ENCODE data around the gene FAM81A.

FAM81A gene
- long read RNA-seq, transcript FAM81A-205 (3 exons, 887 nt), result major isoform, 5 of 15 reads
- long read RNA-seq, partial matches to known transcripts, result 1 of 15 reads
- long read RNA-seq, other reads (novel, unspliced or antisense), result 4 of 15 reads

- peaks cover 44% of the 10 kb centered on the region for H3K27me3 ChIP-seq (ENCODE audit: insufficient read depth, poor library complexity, severe bottlenecking)
- no peak for TF ChIP-seq REST (IDR thresholded peaks at IDR 0.05; ENCODE audit: insufficient replicate concordance, low read depth)
- no peak for TF ChIP-seq POLR2AphosphoS5 (IDR thresholded peaks at IDR 0.05; ENCODE audit: low read depth)
- TF ChIP-seq GABPA (IDR thresholded peaks at IDR 0.05; ENCODE audit: low read depth), result no peak
- TF ChIP-seq CTCF (IDR thresholded peaks at IDR 0.05; ENCODE audit: insufficient read depth, low read length), result no peak
- TF ChIP-seq SPI1 (IDR thresholded peaks at IDR 0.05; ENCODE audit: borderline replicate concordance, low read depth), result no peak
These were observed at the start of gene FAM81A for GRCh38 chr15:59437817-59438624. FAM81A (plus strand) TSS chr15:59438186; CDS start chr15:59458627, 20,441 bp downstream.

GRCh38 chr15:59388670-59389069 lies 49.3 kb upstream of the FAM81A start:
- Histone ChIP-seq H3K27me3 (ENCODE audit: insufficient read depth, poor library complexity, severe bottlenecking) (no peaks in the 10 kb centered on the region), H3K4me3 (replicated peaks; ENCODE audit: insufficient read depth, low read length) (no peak overlapping the region), H3K27ac (replicated peaks) (no peak overlapping the region)
- no peak for DNase-seq (ENCODE audit: low read depth in 1 of 2, low spot score in 1 of 2)
- no peak for TF ChIP-seq SPI1 (IDR thresholded peaks at IDR 0.05; ENCODE audit: borderline replicate concordance, low read depth)
- no peak for TF ChIP-seq CTCF (IDR thresholded peaks at IDR 0.05; ENCODE audit: insufficient read depth, low read length)
- no peak for TF ChIP-seq POLR2AphosphoS5 (IDR thresholded peaks at IDR 0.05; ENCODE audit: low read depth)
- TF ChIP-seq GABPA (IDR thresholded peaks at IDR 0.05; ENCODE audit: low read depth), result no peak
- TF ChIP-seq REST (IDR thresholded peaks at IDR 0.05; ENCODE audit: insufficient replicate concordance, low read depth), result no peak

More at GRCh38 chr15:59437817-59438624, at the start of gene FAM81A:
- DNase-seq (ENCODE audit: low read depth in 1 of 2, low spot score in 1 of 2), result peak in 1 of 2 experiments; percentile 32
- peak within 1 kb of the TSS; percentile 41 for H3K4me3 ChIP-seq (replicated peaks; ENCODE audit: insufficient read depth, low read length)
- H3K27ac ChIP-seq (replicated peaks), result no peak within 1 kb of the TSS

- no peak overlapping the region for H3K4me3 ChIP-seq (replicated peaks; ENCODE audit: insufficient read depth, low read length)
- no peak overlapping the region for H3K27ac ChIP-seq (replicated peaks)
- no peak for TF ChIP-seq SPI1 (IDR thresholded peaks at IDR 0.05; ENCODE audit: borderline replicate concordance, low read depth)
- no peak for TF ChIP-seq REST (IDR thresholded peaks at IDR 0.05; ENCODE audit: insufficient replicate concordance, low read depth)
- TF ChIP-seq CTCF (IDR thresholded peaks at IDR 0.05; ENCODE audit: insufficient read depth, low read length), result no peak
- no peak for TF ChIP-seq POLR2AphosphoS5 (IDR thresholded peaks at IDR 0.05; ENCODE audit: low read depth)
- TF ChIP-seq GABPA (IDR thresholded peaks at IDR 0.05; ENCODE audit: low read depth), result no peak
- DNase-seq (ENCODE audit: low read depth in 1 of 2, low spot score in 1 of 2), result no peak
- H3K27me3 ChIP-seq (ENCODE audit: insufficient read depth, poor library complexity, severe bottlenecking), result no peaks in the 10 kb centered on the region
These were observed 45.7 kb upstream of the FAM81A start for GRCh38 chr15:59392299-59392698.

Measured in HL-60 (cell line).